Keratinocyte (primary cell): ENCODE data around the gene GPHB5. TPM values are rescaled to one million over a fixed set of nuclear protein-coding genes. Genes with fewer than 3 reads are reported as not detected.

ENCODE experiments used
- DNase-seq: peaks from one replicate; pipeline ENCODE4 v3.0.0-alpha.2; 2011; ENCODE audit warnings: low read depth, missing footprints, low spot score
- FAIRE-seq: peaks from 2 replicates; lab custom pipeline; 2011; peaks lifted over from hg19 to GRCh38; lab: Jason Lieb, UNC
- H2AFZ ChIP-seq: 2 replicates; pipeline ENCODE4 v1.6.0; 2012; ENCODE audit warnings: low read length, control low read depth, inconsistent platforms; ENCODE audit not compliant: control insufficient read depth
- H3K27ac ChIP-seq: 2 replicates; pipeline ENCODE4 v1.5.1; 2011; ENCODE audit warnings: low read length; ENCODE audit not compliant: control insufficient read depth, insufficient read depth
- H3K27me3 ChIP-seq: 3 replicates; pipeline ENCODE4 v1.6.0; 2011; ENCODE audit warnings: low read length; ENCODE audit not compliant: control insufficient read depth, insufficient read depth; ENCODE audit errors: extremely low read depth
- H3K36me3 ChIP-seq, 2 experiments: 2 replicates in 1 of 2; 3 replicates in 1 of 2; pipeline ENCODE4 v1.5.1; 2011; ENCODE audit warnings: low read length in 2 of 2, mild to moderate bottlenecking in 1 of 2; ENCODE audit not compliant: control insufficient read depth in 2 of 2, insufficient read depth in 2 of 2; ENCODE audit errors: extremely low read depth in 1 of 2
- H3K4me1 ChIP-seq: 3 replicates; pipeline ENCODE4 v1.5.1; 2011; ENCODE audit warnings: low read length; ENCODE audit not compliant: control insufficient read depth, insufficient read depth; ENCODE audit errors: extremely low read depth
- H3K4me2 ChIP-seq: 3 replicates; pipeline ENCODE4 v1.6.0; 2011; ENCODE audit warnings: low read depth, low read length; ENCODE audit not compliant: control insufficient read depth, insufficient read depth; ENCODE audit errors: extremely low read depth
- H3K4me3 ChIP-seq, 3 experiments: fragments of 200-600 bp in 1 of 3; sonication (generic) in 1 of 3; 2 replicates in 2 of 3; 3 replicates in 1 of 3; pipeline ENCODE4 v1.5.1; 2011 to 2016; ENCODE audit warnings: low read length in 3 of 3, mild to moderate bottlenecking in 3 of 3, control low read depth in 2 of 3, inconsistent platforms in 1 of 3, low read depth in 1 of 3, mixed read lengths in 1 of 3, mixed run types in 1 of 3, moderate library complexity in 1 of 3; ENCODE audit not compliant: control insufficient read depth in 2 of 3, insufficient read depth in 2 of 3; ENCODE audit errors: extremely low read depth in 1 of 3
- H3K79me2 ChIP-seq: 2 replicates; pipeline ENCODE4 v1.6.0; 2012; ENCODE audit warnings: low read length; ENCODE audit not compliant: control insufficient read depth, insufficient read depth
- H3K9ac ChIP-seq: 3 replicates; pipeline ENCODE4 v1.6.0; 2011; ENCODE audit warnings: low read length; ENCODE audit not compliant: control insufficient read depth, insufficient read depth; ENCODE audit errors: extremely low read depth
- H3K9me1 ChIP-seq: 3 replicates; pipeline ENCODE4 v1.6.0; 2011; ENCODE audit warnings: low read length; ENCODE audit not compliant: control insufficient read depth, insufficient read depth; ENCODE audit errors: extremely low read depth
- H3K9me3 ChIP-seq: 2 replicates; pipeline ENCODE4 v1.5.1; 2012; ENCODE audit warnings: low read depth, low read length; ENCODE audit not compliant: control insufficient read depth
- H4K20me1 ChIP-seq: 3 replicates; pipeline ENCODE4 v1.6.0; 2011; ENCODE audit warnings: low read length; ENCODE audit not compliant: control insufficient read depth, insufficient read depth; ENCODE audit errors: extremely low read depth
- CTCF ChIP-seq, 3 experiments: IDR thresholded peaks in 1 of 3; conservative IDR thresholded peaks in 1 of 3; optimal IDR thresholded peaks in 1 of 3; 2 replicates in 2 of 3; 3 replicates in 1 of 3; pipeline versions ENCODE3 to v1.5.1; 2011; ENCODE audit warnings: low read length in 3 of 3, mild to moderate bottlenecking in 3 of 3, moderate library complexity in 2 of 3, control low read depth in 1 of 3, inconsistent platforms in 1 of 3; ENCODE audit not compliant: insufficient read depth in 2 of 3; ENCODE audit errors: extremely low read depth in 1 of 3
- EZH2 ChIP-seq: IDR thresholded peaks from one replicate; pipeline ENCODE4 v1.6.1; 2012; ENCODE audit warnings: inconsistent platforms, mild to moderate bottlenecking, low read length, moderate library complexity
- dilution Hi-C: fragments of 300-500 bp; cut with MboI; formaldehyde crosslinking; loops from one replicate; pipeline ENCODE4 v1.7.0; 2020; ENCODE audit warnings: low sequenced_read_pairs; ENCODE audit not compliant: extremely low pct_ligation_motif_present
- polyA plus RNA-seq, 5 experiments: library from polyadenylated mRNA; depleted of rRNA in 3 of 5; stranded (reverse) in 3 of 5; stranded (forward) in 1 of 5; unstranded in 1 of 5; fragments of >200 nt; gene quantifications; 1 replicate in 1 of 5; 2 replicates in 3 of 5; 3 replicates in 1 of 5; pipeline versions ENCODE4 v1.2.1 to v1.2.3, GENCODE V29; 2011 to 2012; ENCODE audit warnings: missing spikeins in 2 of 5, low read depth in 1 of 5, low replicate concordance in 1 of 5

Gene GPHB5
- polyA plus RNA-seq, 1 donor (not counting 4 experiments of a cell fraction or from before 2014, with no cell fraction given), result not detected

GRCh38 chr14:63301891-63302534 lies 16.7 kb downstream of the GPHB5 start:
- Histone ChIP-seq H3K27me3 (peaks cover 3% of the 10 kb centered on the region), H3K9me1 (no peaks in the 10 kb centered on the region), H3K4me2 (no peak overlapping the region), H3K27ac (no peak overlapping the region), H3K4me3 (no peak overlapping the region), H3K79me2 (no peaks in the 10 kb centered on the region), H3K9me3 (no peaks in the 10 kb centered on the region), H4K20me1 (no peaks in the 10 kb centered on the region), H3K4me1 (no peaks in the 10 kb centered on the region), H2AFZ (no peak overlapping the region), H3K9ac (no peak overlapping the region), H3K36me3 (no peaks in the 10 kb centered on the region)
- dilution Hi-C loops, result no loop called here
- DNase-seq, result no peak
- FAIRE-seq, result no peak
- TF ChIP-seq CTCF (optimal IDR thresholded peaks at IDR 0.05 in 1 of 3, IDR thresholded peaks at IDR 0.05 in 1 of 3, conservative IDR thresholded peaks at IDR 0.05 in 1 of 3; ENCODE audit: extremely low read depth in 1 of 3, insufficient read depth in 2 of 3, low read length in 3 of 3), result no peak
- TF ChIP-seq EZH2, result no peak

- FAIRE-seq (no peak), DNase-seq (no peak)
- no peak overlapping the region for H3K9ac ChIP-seq
- no peak overlapping the region for H3K4me3 ChIP-seq
- no peak overlapping the region for H2AFZ ChIP-seq
- no peaks in the 10 kb centered on the region for H3K9me3 ChIP-seq
- dilution Hi-C loops, result no loop called here
- no peaks in the 10 kb centered on the region for H3K36me3 ChIP-seq
- H3K4me2 ChIP-seq, result no peak overlapping the region
- TF ChIP-seq CTCF (optimal IDR thresholded peaks at IDR 0.05 in 1 of 3, IDR thresholded peaks at IDR 0.05 in 1 of 3, conservative IDR thresholded peaks at IDR 0.05 in 1 of 3; ENCODE audit: extremely low read depth in 1 of 3, insufficient read depth in 2 of 3, low read length in 3 of 3), result no peak
- TF ChIP-seq EZH2, result no peak
- no peaks in the 10 kb centered on the region for H3K79me2 ChIP-seq
- H3K27me3 ChIP-seq, result peaks cover 3% of the 10 kb centered on the region
- H3K27ac ChIP-seq, result no peak overlapping the region
- no peaks in the 10 kb centered on the region for H3K4me1 ChIP-seq
- H4K20me1 ChIP-seq, result no peaks in the 10 kb centered on the region
- no peaks in the 10 kb centered on the region for H3K9me1 ChIP-seq
These were observed 17.9 kb downstream of the GPHB5 start for GRCh38 chr14:63300854-63301253.
